ENCODE measurements around the gene IL11. TPM values are rescaled to one million over a fixed set of nuclear protein-coding genes. Genes with fewer than 3 reads are reported as not detected.

IL11 gene
- total RNA-seq, 1 experiment from 2014 or later, result 0.97 TPM

DNA sequence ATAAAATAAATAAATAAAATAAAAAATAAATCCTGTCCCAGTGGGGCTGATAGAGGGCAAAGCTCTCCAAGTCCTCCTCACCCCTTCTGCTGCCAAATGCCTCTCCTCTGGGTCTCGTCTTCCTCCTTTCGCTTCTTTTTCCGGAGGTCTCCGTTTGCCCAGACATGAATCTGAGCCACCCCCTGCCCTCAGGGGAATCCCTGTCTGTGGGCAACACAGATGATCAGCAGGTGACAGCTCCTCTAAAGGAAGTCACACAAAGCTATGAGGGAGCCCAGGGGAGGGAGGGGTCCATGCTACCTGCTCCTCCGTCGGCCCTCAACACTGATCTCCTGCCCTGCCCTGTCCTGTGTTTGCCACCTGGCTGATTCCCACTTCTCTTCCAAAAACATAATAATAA, 45.6 kb downstream of the IL11 start:
- no peak for DNase-seq
- Mint-ChIP-seq H3K9me3 (ENCODE audit: low read depth, unreplicated experiment) (no peaks in the 10 kb centered on the region), H3K27me3 (ENCODE audit: unreplicated experiment) (peaks cover 17% of the 10 kb centered on the region), H3K4me3 (ENCODE audit: low read depth, unreplicated experiment) (no peak overlapping the region), H3K4me1 (ENCODE audit: low read depth, unreplicated experiment) (peaks cover 18% of the 10 kb centered on the region), H3K36me3 (ENCODE audit: insufficient read depth, unreplicated experiment) (no peaks in the 10 kb centered on the region), H3K27ac (ENCODE audit: unreplicated experiment) (no peak overlapping the region)
- BruUV-seq (replicated peaks), result no TSS peak
- TF ChIP-seq, protein P1, sequence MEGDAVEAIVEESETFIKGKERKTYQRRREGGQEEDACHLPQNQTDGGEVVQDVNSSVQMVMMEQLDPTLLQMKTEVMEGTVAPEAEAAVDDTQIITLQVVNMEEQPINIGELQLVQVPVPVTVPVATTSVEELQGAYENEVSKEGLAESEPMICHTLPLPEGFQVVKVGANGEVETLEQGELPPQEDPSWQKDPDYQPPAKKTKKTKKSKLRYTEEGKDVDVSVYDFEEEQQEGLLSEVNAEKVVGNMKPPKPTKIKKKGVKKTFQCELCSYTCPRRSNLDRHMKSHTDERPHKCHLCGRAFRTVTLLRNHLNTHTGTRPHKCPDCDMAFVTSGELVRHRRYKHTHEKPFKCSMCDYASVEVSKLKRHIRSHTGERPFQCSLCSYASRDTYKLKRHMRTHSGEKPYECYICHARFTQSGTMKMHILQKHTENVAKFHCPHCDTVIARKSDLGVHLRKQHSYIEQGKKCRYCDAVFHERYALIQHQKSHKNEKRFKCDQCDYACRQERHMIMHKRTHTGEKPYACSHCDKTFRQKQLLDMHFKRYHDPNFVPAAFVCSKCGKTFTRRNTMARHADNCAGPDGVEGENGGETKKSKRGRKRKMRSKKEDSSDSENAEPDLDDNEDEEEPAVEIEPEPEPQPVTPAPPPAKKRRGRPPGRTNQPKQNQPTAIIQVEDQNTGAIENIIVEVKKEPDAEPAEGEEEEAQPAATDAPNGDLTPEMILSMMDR (IDR thresholded peaks at IDR 0.05; ENCODE audit: unreplicated experiment), result no peak
- CTCF ChIA-PET, result no interaction called here
- intact Hi-C loops (cut with micrococcal nuclease; ENCODE audit: unreplicated experiment), result no loop called here

DNA sequence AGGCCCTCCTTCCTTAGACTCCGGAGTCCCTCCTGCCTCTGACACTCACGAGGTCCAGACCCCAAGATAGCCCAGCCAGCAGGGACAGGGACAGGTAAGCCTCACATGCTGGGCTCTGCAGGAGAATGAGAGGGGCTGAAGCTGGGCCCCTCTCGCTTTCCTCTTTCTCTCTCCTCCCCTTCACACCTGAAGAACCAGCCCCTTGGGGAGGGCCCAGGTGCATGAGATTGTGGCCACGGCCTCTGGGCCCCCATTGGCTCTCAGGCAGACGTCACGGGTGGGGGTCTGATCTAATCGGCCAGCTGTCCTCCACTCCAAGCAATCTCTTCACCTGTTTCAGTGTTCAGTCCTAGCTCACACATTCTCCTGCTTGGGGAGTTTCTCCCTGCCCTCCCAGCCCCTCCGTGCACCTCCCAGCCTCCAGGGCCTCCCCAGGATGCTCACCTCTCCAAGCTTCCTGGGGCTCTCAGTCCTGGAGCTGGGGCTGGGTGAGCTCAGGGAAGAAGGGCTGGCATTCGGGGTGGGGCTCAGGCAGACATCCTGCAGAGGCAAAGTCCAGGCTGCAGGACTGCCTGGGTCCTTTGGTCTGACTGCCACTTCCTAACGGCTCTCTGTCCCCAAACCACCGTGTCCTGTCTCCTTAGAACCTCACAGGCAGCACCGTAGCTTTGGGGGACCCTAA, 47.9 kb downstream of the IL11 start:
- intact Hi-C loops (cut with micrococcal nuclease; ENCODE audit: unreplicated experiment), result no loop called here
- DNase-seq, result no peak
- Mint-ChIP-seq H3K27me3 (ENCODE audit: unreplicated experiment) (peaks cover 17% of the 10 kb centered on the region), H3K4me3 (ENCODE audit: low read depth, unreplicated experiment) (no peak overlapping the region), H3K27ac (ENCODE audit: unreplicated experiment) (no peak overlapping the region), H3K36me3 (ENCODE audit: insufficient read depth, unreplicated experiment) (no peaks in the 10 kb centered on the region), H3K4me1 (ENCODE audit: low read depth, unreplicated experiment) (peaks cover 9% of the 10 kb centered on the region), H3K9me3 (ENCODE audit: low read depth, unreplicated experiment) (no peaks in the 10 kb centered on the region)
- CTCF ChIA-PET, result interaction anchor here (0.6 to 1.2 kb wide), 4 partner anchors 9 to 30 kb away, joined by 3 to 5 read pairs (median 4); partner anchors contain the start of gene KMT5C
- no TSS peak for BruUV-seq (replicated peaks)
- TF ChIP-seq, protein P1 (IDR thresholded peaks at IDR 0.05; ENCODE audit: unreplicated experiment), result no peak

DNA sequence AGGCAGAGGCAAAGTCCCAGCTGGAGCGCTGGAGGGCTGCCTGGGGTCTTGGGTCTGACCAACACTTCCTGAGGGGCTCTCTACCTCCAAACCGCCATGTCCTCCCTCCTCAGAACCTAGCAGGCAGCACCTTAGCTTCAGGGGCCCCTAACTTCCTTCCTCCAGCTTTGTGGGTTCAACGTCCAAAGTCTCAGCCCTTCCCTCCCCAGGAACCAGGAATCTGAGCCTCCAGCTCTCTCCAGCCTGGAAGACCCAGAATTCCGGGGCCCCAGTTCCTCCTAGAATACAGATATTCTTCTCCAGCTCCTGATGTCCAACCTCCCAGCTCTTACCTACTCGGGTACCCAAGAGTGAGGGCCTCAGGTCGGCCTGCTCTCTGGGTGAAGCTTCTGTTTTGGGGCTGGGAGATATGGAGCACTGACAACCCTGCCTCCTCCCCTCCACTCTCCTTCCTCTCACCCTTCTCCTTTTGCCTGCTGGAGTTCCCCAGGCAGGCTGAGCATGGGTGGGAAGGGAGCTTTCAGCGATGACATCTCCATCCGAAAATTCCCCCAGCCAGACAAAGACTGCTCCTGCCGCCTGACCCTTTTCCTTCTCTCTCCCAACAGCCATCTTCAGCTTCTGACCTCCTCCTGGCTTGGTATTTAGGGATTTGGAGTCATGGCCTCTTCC, 48.7 kb downstream of the IL11 start:
- Mint-ChIP-seq H3K4me3 (ENCODE audit: low read depth, unreplicated experiment) (no peak overlapping the region), H3K36me3 (ENCODE audit: insufficient read depth, unreplicated experiment) (no peaks in the 10 kb centered on the region), H3K9me3 (ENCODE audit: low read depth, unreplicated experiment) (no peaks in the 10 kb centered on the region), H3K27me3 (ENCODE audit: unreplicated experiment) (peaks cover 17% of the 10 kb centered on the region), H3K4me1 (ENCODE audit: low read depth, unreplicated experiment) (peaks cover 9% of the 10 kb centered on the region), H3K27ac (ENCODE audit: unreplicated experiment) (no peak overlapping the region)
- DNase-seq, result no peak
- BruUV-seq (replicated peaks), result no TSS peak
- CTCF ChIA-PET, result interaction anchor here (0.6 to 1.0 kb wide), 2 partner anchors 9 to 20 kb away, joined by 3 read pairs; no protein-coding TSS in a partner anchor
- intact Hi-C loops (cut with micrococcal nuclease; ENCODE audit: unreplicated experiment), result no loop called here
- TF ChIP-seq, protein P1 (IDR thresholded peaks at IDR 0.05; ENCODE audit: unreplicated experiment), result no peak

- intact Hi-C loops (cut with micrococcal nuclease; ENCODE audit: unreplicated experiment), result no loop called here
- H3K36me3 Mint-ChIP-seq (ENCODE audit: insufficient read depth, unreplicated experiment), result no peaks in the 10 kb centered on the region
- DNase-seq, result no peak
- no peak overlapping the region for H3K27ac Mint-ChIP-seq (ENCODE audit: unreplicated experiment)
- CTCF ChIA-PET, result no interaction called here
- no peaks in the 10 kb centered on the region for H3K9me3 Mint-ChIP-seq (ENCODE audit: low read depth, unreplicated experiment)
- H3K4me3 Mint-ChIP-seq (ENCODE audit: low read depth, unreplicated experiment), result no peak overlapping the region
- TF ChIP-seq, protein P1 (IDR thresholded peaks at IDR 0.05; ENCODE audit: unreplicated experiment), result no peak
- BruUV-seq (replicated peaks), result no TSS peak
- H3K27me3 Mint-ChIP-seq (ENCODE audit: unreplicated experiment), result peaks cover 17% of the 10 kb centered on the region
- H3K4me1 Mint-ChIP-seq (ENCODE audit: low read depth, unreplicated experiment), result peaks cover 9% of the 10 kb centered on the region
Measured at GRCh38 chr19:55320844-55321419, 49.3 kb downstream of the IL11 start.

Data from Calu3 (cell line).